Calu3 (cell line): ENCODE data around the gene FHIT. TPM values are rescaled to one million over a fixed set of nuclear protein-coding genes. Genes with fewer than 3 reads are reported as not detected.

Source experiments
- BruUV-seq: library from RNA; stranded (reverse); fragments of 400-500 nt; replicated peaks from 2 replicates; lab custom pipeline; 2021; lab: Mats Ljungman, UMichigan
- CTCF ChIA-PET: fragments of 300-600 bp; sonication (Branson Sonifier 250); formaldehyde crosslinking; loops from one replicate; lab custom pipeline; 2022; ENCODE audit warnings: antibody characterized with exemption; lab: Charles Lee
- DNase-seq: peaks from one replicate; pipeline ENCODE4 v3.0.0; 2022
- H3K27ac Mint-ChIP-seq: one replicate; pipeline ENCODE4 v1.8.0; 2022; ENCODE audit warnings: mixed read lengths; ENCODE audit not compliant: unreplicated experiment
- H3K27me3 Mint-ChIP-seq: one replicate; pipeline ENCODE4 v1.8.0; 2022; ENCODE audit warnings: mixed read lengths; ENCODE audit not compliant: unreplicated experiment
- H3K36me3 Mint-ChIP-seq: one replicate; pipeline ENCODE4 v1.8.0; 2022; ENCODE audit warnings: mild to moderate bottlenecking, moderate library complexity, mixed read lengths; ENCODE audit not compliant: insufficient read depth, unreplicated experiment
- H3K4me1 Mint-ChIP-seq: one replicate; pipeline ENCODE4 v1.8.0; 2022; ENCODE audit warnings: mild to moderate bottlenecking, low read depth, mixed read lengths; ENCODE audit not compliant: unreplicated experiment
- H3K4me3 Mint-ChIP-seq: one replicate; pipeline ENCODE4 v1.8.0; 2022; ENCODE audit warnings: mild to moderate bottlenecking, low read depth, moderate library complexity, mixed read lengths; ENCODE audit not compliant: unreplicated experiment
- H3K9me3 Mint-ChIP-seq: one replicate; pipeline ENCODE4 v1.8.0; 2022; ENCODE audit warnings: low read depth, mixed read lengths; ENCODE audit not compliant: unreplicated experiment
- CTCF ChIP-seq: fragments of 200-600 bp; IDR thresholded peaks from one replicate; pipeline ENCODE4 v1.8.0; 2022; ENCODE audit warnings: antibody characterized with exemption; ENCODE audit not compliant: unreplicated experiment
- intact Hi-C: fragments of 100-400 bp; cut with micrococcal nuclease; formaldehyde crosslinking; loops from one replicate; pipeline ENCODE4 v1.10.0; 2022; ENCODE audit not compliant: unreplicated experiment
- total RNA-seq: library from RNA; stranded (reverse); gene quantifications from 2 replicates; pipeline ENCODE4 v1.2.3, GENCODE V29; 2022

FHIT gene
- total RNA-seq, 1 experiment from 2014 or later: 6.2 TPM

GRCh38 chr3:60313951-60314461 lies 937.2 kb downstream of the FHIT start:
- no peak for TF ChIP-seq CTCF
- no peaks in the 10 kb centered on the region for H3K27me3 Mint-ChIP-seq
- intact Hi-C loops: no loop called here
- H3K9me3 Mint-ChIP-seq: no peaks in the 10 kb centered on the region
- H3K36me3 Mint-ChIP-seq: peaks cover 4% of the 10 kb centered on the region
- no peak overlapping the region for H3K4me3 Mint-ChIP-seq
- peak overlapping the region; percentile 27 for H3K27ac Mint-ChIP-seq
- H3K4me1 Mint-ChIP-seq: peaks cover 15% of the 10 kb centered on the region
- CTCF ChIA-PET: no interaction called here
- DNase-seq: no peak
- no TSS peak for BruUV-seq

GRCh38 chr3:60313231-60313798 lies 937.9 kb downstream of the FHIT start:
- TF ChIP-seq CTCF: no peak
- intact Hi-C loops: no loop called here
- H3K9me3 Mint-ChIP-seq: no peaks in the 10 kb centered on the region
- BruUV-seq: no TSS peak
- peaks cover 10% of the 10 kb centered on the region for H3K4me1 Mint-ChIP-seq
- no peak overlapping the region for H3K4me3 Mint-ChIP-seq
- no peaks in the 10 kb centered on the region for H3K36me3 Mint-ChIP-seq
- DNase-seq: no peak
- no peak overlapping the region for H3K27ac Mint-ChIP-seq
- H3K27me3 Mint-ChIP-seq: no peaks in the 10 kb centered on the region
- CTCF ChIA-PET: no interaction called here

- CTCF ChIA-PET: no interaction called here
- Mint-ChIP-seq H3K9me3 (no peaks in the 10 kb centered on the region), H3K27ac (no peak overlapping the region), H3K36me3 (no peaks in the 10 kb centered on the region), H3K27me3 (no peaks in the 10 kb centered on the region), H3K4me1 (peaks cover 10% of the 10 kb centered on the region), H3K4me3 (no peak overlapping the region)
- no TSS peak for BruUV-seq
- intact Hi-C loops: no loop called here
- TF ChIP-seq CTCF: no peak
- no peak for DNase-seq
Measured at GRCh38 chr3:60309539-60310268, 941.5 kb downstream of the FHIT start.

GRCh38 chr3:60308808-60309207 lies 942.4 kb downstream of the FHIT start:
- no peak for TF ChIP-seq CTCF
- intact Hi-C loops: no loop called here
- no TSS peak for BruUV-seq
- peaks cover 14% of the 10 kb centered on the region for H3K4me1 Mint-ChIP-seq
- no peak overlapping the region for H3K27ac Mint-ChIP-seq
- no peaks in the 10 kb centered on the region for H3K36me3 Mint-ChIP-seq
- CTCF ChIA-PET: no interaction called here
- no peak overlapping the region for H3K4me3 Mint-ChIP-seq
- no peak for DNase-seq
- no peaks in the 10 kb centered on the region for H3K27me3 Mint-ChIP-seq
- H3K9me3 Mint-ChIP-seq: no peaks in the 10 kb centered on the region
